Thyroid gland (tissue), 4 donors: ENCODE results near the gene DHX16. TPM values are rescaled to one million over a fixed set of nuclear protein-coding genes. Genes with fewer than 3 reads are reported as not detected.
A peak's percentile ranks its signal among the peaks of the same experiment; 100 is the strongest.
"Not testable (repeated sequence)": the region's sequence is repeated elsewhere in the genome, so short reads cannot be mapped to it uniquely, and the experiment has no call there.

ENCODE experiments used
- DNase-seq, 2 donors: peaks; one replicate each; pipeline ENCODE4 v3.0.0-alpha.2; 2019
- H3K27ac ChIP-seq, 3 donors: fragments of 200-600 bp; sonication (generic); 1 replicate in 2 of 3; 2 replicates in 1 of 3; pipeline ENCODE4 v1.5.1; 2016 to 2019; ENCODE audit warnings: mild to moderate bottlenecking in 1 of 3, moderate library complexity in 1 of 3
- H3K27me3 ChIP-seq: fragments of 200-600 bp; sonication (generic); one replicate; pipeline ENCODE4 v1.5.1; 2019
- H3K36me3 ChIP-seq, 2 donors: fragments of 200-600 bp; sonication (generic); one replicate each; pipeline ENCODE4 v1.5.1; 2016 to 2019
- H3K4me1 ChIP-seq, 2 donors: fragments of 200-600 bp; sonication (generic); one replicate each; pipeline ENCODE4 v1.5.1; 2017 to 2019
- H3K4me3 ChIP-seq, 3 donors: fragments of 200-600 bp; sonication (generic); replicated peaks in 1 of 3; 1 replicate in 2 of 3; 2 replicates in 1 of 3; pipeline ENCODE4 v1.5.1; 2016; ENCODE audit warnings: mild to moderate bottlenecking in 1 of 3
- H3K9me3 ChIP-seq: fragments of 200-600 bp; sonication (generic); one replicate; pipeline ENCODE4 v1.5.1; 2017
- POLR2A ChIP-seq, 2 donors: fragments of 450-650 bp; IDR thresholded peaks; one replicate each; pipeline ENCODE4 v1.6.1; 2017; ENCODE audit warnings: antibody characterized with exemption in 2 of 2, mild to moderate bottlenecking in 2 of 2, moderate library complexity in 1 of 2
- WGBS, 2 donors: methylation state at CpG; one replicate each; pipeline ENCODE4 v1.1.5; 2017; 5-methylcytosine and 5-hydroxymethylcytosine counted together
- intact Hi-C: fragments of 100-400 bp; cut with DNase I; formaldehyde crosslinking; loops from one replicate; pipeline ENCODE4 v1.15.1; 2023
- total RNA-seq, 4 donors: library from RNA; depleted of rRNA; stranded (reverse); fragments of >200 nt; gene quantifications; one replicate each; pipeline ENCODE4 v1.2.3, GENCODE V29; 2016
- TF ChIP-seq, protein P1 (sequence below), 6 experiments: fragments of 200-600 bp in 3 of 6; fragments of 450-650 bp in 3 of 6; sonication (generic) in 3 of 6; IDR thresholded peaks; one replicate each; pipeline ENCODE4 v1.5.1; 2016 to 2019; ENCODE audit warnings: antibody characterized with exemption in 6 of 6, mild to moderate bottlenecking in 2 of 6, inconsistent platforms in 1 of 6, moderate library complexity in 1 of 6

Gene DHX16
- total RNA-seq, 4 donors from 2014 or later = 25.6 to 38.8 (median 28.2) TPM

- H3K27me3 ChIP-seq = no peaks in the 10 kb centered on the region
- peak; percentile 83 to 88 for DNase-seq
- intact Hi-C loops = loop anchor here (2.0 to 10.0 kb wide), 3 partner anchors 44 to 206 kb away; partner anchors contain the start of genes DDR1 and HLA-E
- H3K4me3 ChIP-seq = no peak overlapping the region
- TF ChIP-seq, protein P1, sequence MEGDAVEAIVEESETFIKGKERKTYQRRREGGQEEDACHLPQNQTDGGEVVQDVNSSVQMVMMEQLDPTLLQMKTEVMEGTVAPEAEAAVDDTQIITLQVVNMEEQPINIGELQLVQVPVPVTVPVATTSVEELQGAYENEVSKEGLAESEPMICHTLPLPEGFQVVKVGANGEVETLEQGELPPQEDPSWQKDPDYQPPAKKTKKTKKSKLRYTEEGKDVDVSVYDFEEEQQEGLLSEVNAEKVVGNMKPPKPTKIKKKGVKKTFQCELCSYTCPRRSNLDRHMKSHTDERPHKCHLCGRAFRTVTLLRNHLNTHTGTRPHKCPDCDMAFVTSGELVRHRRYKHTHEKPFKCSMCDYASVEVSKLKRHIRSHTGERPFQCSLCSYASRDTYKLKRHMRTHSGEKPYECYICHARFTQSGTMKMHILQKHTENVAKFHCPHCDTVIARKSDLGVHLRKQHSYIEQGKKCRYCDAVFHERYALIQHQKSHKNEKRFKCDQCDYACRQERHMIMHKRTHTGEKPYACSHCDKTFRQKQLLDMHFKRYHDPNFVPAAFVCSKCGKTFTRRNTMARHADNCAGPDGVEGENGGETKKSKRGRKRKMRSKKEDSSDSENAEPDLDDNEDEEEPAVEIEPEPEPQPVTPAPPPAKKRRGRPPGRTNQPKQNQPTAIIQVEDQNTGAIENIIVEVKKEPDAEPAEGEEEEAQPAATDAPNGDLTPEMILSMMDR (IDR thresholded peaks at IDR 0.05) = peak; percentile 90 to 97 (median 94)
- TF ChIP-seq POLR2A (IDR thresholded peaks at IDR 0.05) = no peak
- peaks cover 16% of the 10 kb centered on the region in 2 donors for H3K36me3 ChIP-seq
- H3K9me3 ChIP-seq = no peaks in the 10 kb centered on the region
- H3K4me1 ChIP-seq = peaks cover 4 to 36% of the 10 kb centered on the region in 2 donors
- WGBS, 2 donors = 20 to 27% methylated on average over 12 to 30 of the region's 31 CpGs
- peak overlapping the region in 2 of 3 donors; percentile 24 to 28 for H3K27ac ChIP-seq
These were observed 6.3 kb upstream of the DHX16 start for GRCh38 chr6:30678964-30679726.

GRCh38 chr6:30676660-30677285 is 4.0 kb upstream of the DHX16 start:
- intact Hi-C loops = loop anchor here (10.0 kb wide), 2 partner anchors 192 to 208 kb away; partner anchors contain the start of genes DDR1 and HLA-E
- TF ChIP-seq, protein P1 (IDR thresholded peaks at IDR 0.05) = no peak
- no peak for TF ChIP-seq POLR2A (IDR thresholded peaks at IDR 0.05)
- H3K27me3 ChIP-seq = no peaks in the 10 kb centered on the region
- H3K4me1 ChIP-seq = peaks cover 5 to 33% of the 10 kb centered on the region in 2 donors
- WGBS, 2 donors = 85 to 89% methylated on average over 9 to 10 of the region's 10 CpGs
- H3K4me3 ChIP-seq = no peak overlapping the region
- peaks cover 16% of the 10 kb centered on the region in 2 donors for H3K36me3 ChIP-seq
- H3K9me3 ChIP-seq = no peaks in the 10 kb centered on the region
- DNase-seq = no peak
- H3K27ac ChIP-seq = no peak overlapping the region

- WGBS, 2 donors = 91 to 92% methylated on average over 27 of the region's 27 CpGs
- peaks cover 9 to 28% of the 10 kb centered on the region in 2 donors for H3K4me1 ChIP-seq
- intact Hi-C loops = loop anchor here (10.0 kb wide), 2 partner anchors 186 to 214 kb away; partner anchors contain the start of genes DDR1 and HLA-E
- no peak overlapping the region for H3K27ac ChIP-seq
- no peak for TF ChIP-seq POLR2A (IDR thresholded peaks at IDR 0.05)
- TF ChIP-seq, protein P1 (IDR thresholded peaks at IDR 0.05) = no peak
- H3K36me3 ChIP-seq = peaks cover 16 to 41% of the 10 kb centered on the region in 2 donors
- no peak overlapping the region for H3K4me3 ChIP-seq
- no peak for DNase-seq
- no peaks in the 10 kb centered on the region for H3K27me3 ChIP-seq
- no peaks in the 10 kb centered on the region for H3K9me3 ChIP-seq
These were observed 1.9 kb downstream of the DHX16 start for GRCh38 chr6:30670760-30671527.

DNA sequence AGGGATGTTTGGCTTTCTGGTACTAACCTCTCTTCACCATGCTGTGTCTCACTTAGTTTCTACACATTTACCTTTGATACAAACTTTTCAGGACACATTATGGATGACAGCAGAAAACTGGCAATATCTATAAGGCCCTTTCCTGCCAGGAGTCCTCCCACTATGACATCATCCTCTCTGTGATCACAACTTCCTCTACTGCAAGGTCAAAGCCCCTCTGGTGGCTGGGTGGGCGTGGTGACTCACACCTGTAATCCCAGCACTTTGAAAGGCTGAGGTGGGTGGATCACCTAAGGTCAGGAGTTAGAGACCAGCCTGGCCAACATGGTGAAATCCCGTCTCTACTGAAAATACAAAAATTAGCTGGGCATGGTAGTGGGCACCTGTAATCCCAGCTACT is 6.5 kb downstream of the DHX16 start:
- H3K9me3 ChIP-seq, H3K27me3 ChIP-seq, DNase-seq, H3K4me1 ChIP-seq, H3K27ac ChIP-seq, H3K4me3 ChIP-seq, intact Hi-C loops: not testable (repeated sequence)
- peaks cover 59 to 83% of the 10 kb centered on the region in 2 donors for H3K36me3 ChIP-seq
- WGBS, 2 donors = 86 to 88% methylated on average over 2 of the region's 2 CpGs

DNA sequence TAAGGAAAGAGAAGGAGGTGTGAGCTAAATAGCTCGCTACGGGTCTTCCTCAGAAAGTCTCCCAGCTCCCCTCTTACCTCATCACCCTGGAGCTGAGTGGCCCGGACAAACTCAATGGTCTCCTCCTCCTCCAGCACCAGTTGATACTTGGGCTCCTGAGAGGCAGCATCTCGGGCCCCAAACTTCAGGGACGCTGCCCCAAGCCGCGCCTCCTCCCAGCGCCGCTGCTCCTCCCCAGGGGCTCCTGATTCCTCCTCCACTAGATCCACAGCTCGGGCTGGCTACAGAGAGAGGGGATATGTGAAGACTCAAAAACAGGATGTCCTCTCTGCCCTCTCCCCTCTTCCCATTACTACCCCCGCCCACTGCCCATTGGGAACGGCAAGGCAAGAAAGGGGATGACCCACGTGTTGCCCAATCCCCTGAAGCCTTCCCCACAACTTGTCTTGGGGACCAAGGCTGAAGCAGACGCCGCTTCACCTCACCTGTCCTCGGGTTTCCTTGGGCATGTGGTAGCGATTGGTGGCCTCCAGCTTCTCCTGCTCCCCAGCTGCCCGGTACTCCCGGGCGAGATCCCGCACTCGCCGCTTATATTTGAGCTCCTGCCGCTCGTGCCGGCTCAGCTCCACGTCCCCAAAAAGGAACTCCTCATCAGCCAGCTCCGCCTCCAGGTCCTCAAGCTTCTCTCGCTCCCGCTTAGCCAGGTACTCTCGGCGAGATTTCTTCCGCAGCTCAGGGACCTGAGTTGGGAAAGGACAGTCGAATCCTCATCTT is 7.6 kb downstream of the DHX16 start:
- TF ChIP-seq, protein P1 (IDR thresholded peaks at IDR 0.05) = no peak
- no peak for TF ChIP-seq POLR2A (IDR thresholded peaks at IDR 0.05)
- H3K4me3 ChIP-seq = no peak overlapping the region
- intact Hi-C loops = no loop called here
- peaks cover 62 to 82% of the 10 kb centered on the region in 2 donors for H3K36me3 ChIP-seq
- no peak for DNase-seq
- H3K27me3 ChIP-seq = no peaks in the 10 kb centered on the region
- no peaks in the 10 kb centered on the region for H3K4me1 ChIP-seq
- H3K27ac ChIP-seq = no peak overlapping the region
- 94% methylated on average over 34 of the region's 34 CpGs for WGBS, 2 donors
- H3K9me3 ChIP-seq = no peaks in the 10 kb centered on the region

DNA sequence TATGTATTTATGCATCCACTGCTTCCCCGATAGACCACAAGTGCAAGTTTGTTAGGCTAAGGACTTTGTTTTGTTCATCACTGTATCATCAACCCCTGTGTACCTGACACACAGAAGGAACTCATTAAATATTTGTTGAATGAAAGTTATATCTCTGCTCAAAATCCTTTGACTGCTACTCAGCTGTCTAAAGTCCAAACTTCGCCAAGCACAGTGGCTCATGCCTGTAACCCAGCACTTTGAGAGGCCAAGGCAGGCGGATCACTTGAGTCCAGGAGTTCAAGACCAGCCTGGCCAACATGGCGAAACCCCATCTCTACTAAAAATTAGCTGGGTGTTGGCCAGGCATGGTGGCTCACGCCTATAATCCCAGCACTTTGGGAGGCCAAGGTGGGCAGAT is 14.9 kb downstream of the DHX16 start:
- H3K27ac ChIP-seq, intact Hi-C loops, DNase-seq, H3K27me3 ChIP-seq, H3K9me3 ChIP-seq, H3K4me3 ChIP-seq, H3K4me1 ChIP-seq: not testable (repeated sequence)
- peaks cover 76 to 88% of the 10 kb centered on the region in 2 donors for H3K36me3 ChIP-seq
- 95% methylated on average over 5 of the region's 5 CpGs for WGBS, 2 donors
